Measurements from ENCODE around the gene ZNF683. TPM values are rescaled to one million over a fixed set of nuclear protein-coding genes. Genes with fewer than 3 reads are reported as not detected.

Gene ZNF683
- total and polyA plus RNA-seq, 9 of the 15 experiments (the other 6 are each of a cell fraction or from before 2014, with no cell fraction given): not detected

- TF ChIP-seq, protein P1, sequence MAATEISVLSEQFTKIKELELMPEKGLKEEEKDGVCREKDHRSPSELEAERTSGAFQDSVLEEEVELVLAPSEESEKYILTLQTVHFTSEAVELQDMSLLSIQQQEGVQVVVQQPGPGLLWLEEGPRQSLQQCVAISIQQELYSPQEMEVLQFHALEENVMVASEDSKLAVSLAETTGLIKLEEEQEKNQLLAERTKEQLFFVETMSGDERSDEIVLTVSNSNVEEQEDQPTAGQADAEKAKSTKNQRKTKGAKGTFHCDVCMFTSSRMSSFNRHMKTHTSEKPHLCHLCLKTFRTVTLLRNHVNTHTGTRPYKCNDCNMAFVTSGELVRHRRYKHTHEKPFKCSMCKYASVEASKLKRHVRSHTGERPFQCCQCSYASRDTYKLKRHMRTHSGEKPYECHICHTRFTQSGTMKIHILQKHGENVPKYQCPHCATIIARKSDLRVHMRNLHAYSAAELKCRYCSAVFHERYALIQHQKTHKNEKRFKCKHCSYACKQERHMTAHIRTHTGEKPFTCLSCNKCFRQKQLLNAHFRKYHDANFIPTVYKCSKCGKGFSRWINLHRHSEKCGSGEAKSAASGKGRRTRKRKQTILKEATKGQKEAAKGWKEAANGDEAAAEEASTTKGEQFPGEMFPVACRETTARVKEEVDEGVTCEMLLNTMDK (IDR thresholded peaks at IDR 0.05; ENCODE audit: borderline replicate concordance, insufficient read depth, low read depth, low read length, poor library complexity, severe bottlenecking): peak; percentile 58
- TF ChIP-seq ZNF395 (CRISPR knock-in tag; IDR thresholded peaks at IDR 0.05) (no peak), HNRNPH1 (optimal IDR thresholded peaks at IDR 0.05; ENCODE audit: low read depth, low read length) (no peak), ZNF316 (IDR thresholded peaks at IDR 0.05) (no peak), ZNF165 (CRISPR knock-in tag; IDR thresholded peaks at IDR 0.05; ENCODE audit: borderline replicate concordance) (no peak), KDM2B (CRISPR knock-in tag; IDR thresholded peaks at IDR 0.05) (no peak), JUND (IDR thresholded peaks at IDR 0.05; ENCODE audit: borderline replicate concordance, low read depth, low read length) (0 out of 2 replicates have a peak, but pooled peaks have one; percentile 38), JUND (tag; IDR thresholded peaks at IDR 0.05; ENCODE audit: borderline replicate concordance, low read depth, low read length) (no peak; the same call in 2 of the 3 replicates), VEZF1 (CRISPR knock-in tag; IDR thresholded peaks at IDR 0.05) (no peak), FOSL1 (tag; conservative IDR thresholded peaks at IDR 0.05) (no peak), BCL6 (CRISPR knock-in tag; IDR thresholded peaks at IDR 0.05) (no peak), POLR2AphosphoS5 (IDR thresholded peaks at IDR 0.05; ENCODE audit: control insufficient read depth, insufficient read depth, low read depth, low read length) (no peak), SREBF2 (CRISPR knock-in tag; IDR thresholded peaks at IDR 0.05) (no peak), TCFL5 (CRISPR knock-in tag; conservative IDR thresholded peaks at IDR 0.05) (no peak), NONO (IDR thresholded peaks at IDR 0.05; ENCODE audit: low read depth in 2 of 2, low read length in 1 of 2) (no peak)
- TF ChIP-seq, protein P2, sequence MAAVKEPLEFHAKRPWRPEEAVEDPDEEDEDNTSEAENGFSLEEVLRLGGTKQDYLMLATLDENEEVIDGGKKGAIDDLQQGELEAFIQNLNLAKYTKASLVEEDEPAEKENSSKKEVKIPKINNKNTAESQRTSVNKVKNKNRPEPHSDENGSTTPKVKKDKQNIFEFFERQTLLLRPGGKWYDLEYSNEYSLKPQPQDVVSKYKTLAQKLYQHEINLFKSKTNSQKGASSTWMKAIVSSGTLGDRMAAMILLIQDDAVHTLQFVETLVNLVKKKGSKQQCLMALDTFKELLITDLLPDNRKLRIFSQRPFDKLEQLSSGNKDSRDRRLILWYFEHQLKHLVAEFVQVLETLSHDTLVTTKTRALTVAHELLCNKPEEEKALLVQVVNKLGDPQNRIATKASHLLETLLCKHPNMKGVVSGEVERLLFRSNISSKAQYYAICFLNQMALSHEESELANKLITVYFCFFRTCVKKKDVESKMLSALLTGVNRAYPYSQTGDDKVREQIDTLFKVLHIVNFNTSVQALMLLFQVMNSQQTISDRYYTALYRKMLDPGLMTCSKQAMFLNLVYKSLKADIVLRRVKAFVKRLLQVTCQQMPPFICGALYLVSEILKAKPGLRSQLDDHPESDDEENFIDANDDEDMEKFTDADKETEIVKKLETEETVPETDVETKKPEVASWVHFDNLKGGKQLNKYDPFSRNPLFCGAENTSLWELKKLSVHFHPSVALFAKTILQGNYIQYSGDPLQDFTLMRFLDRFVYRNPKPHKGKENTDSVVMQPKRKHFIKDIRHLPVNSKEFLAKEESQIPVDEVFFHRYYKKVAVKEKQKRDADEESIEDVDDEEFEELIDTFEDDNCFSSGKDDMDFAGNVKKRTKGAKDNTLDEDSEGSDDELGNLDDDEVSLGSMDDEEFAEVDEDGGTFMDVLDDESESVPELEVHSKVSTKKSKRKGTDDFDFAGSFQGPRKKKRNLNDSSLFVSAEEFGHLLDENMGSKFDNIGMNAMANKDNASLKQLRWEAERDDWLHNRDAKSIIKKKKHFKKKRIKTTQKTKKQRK (IDR thresholded peaks at IDR 0.05; ENCODE audit: borderline replicate concordance, low read depth, low read length): no peak
- TF ChIP-seq, protein P3, sequence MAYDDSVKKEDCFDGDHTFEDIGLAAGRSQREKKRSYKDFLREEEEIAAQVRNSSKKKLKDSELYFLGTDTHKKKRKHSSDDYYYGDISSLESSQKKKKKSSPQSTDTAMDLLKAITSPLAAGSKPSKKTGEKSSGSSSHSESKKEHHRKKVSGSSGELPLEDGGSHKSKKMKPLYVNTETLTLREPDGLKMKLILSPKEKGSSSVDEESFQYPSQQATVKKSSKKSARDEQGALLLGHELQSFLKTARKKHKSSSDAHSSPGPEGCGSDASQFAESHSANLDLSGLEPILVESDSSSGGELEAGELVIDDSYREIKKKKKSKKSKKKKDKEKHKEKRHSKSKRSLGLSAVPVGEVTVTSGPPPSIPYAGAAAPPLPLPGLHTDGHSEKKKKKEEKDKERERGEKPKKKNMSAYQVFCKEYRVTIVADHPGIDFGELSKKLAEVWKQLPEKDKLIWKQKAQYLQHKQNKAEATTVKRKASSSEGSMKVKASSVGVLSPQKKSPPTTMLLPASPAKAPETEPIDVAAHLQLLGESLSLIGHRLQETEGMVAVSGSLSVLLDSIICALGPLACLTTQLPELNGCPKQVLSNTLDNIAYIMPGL (CRISPR knock-in tag; IDR thresholded peaks at IDR 0.05): no peak
These were observed 44.7 kb upstream of the ZNF683 start (continued) for GRCh38 chr1:26417111-26417759.
